GM12878 (cell line): Measurements from ENCODE around the gene PERM1. TPM values are rescaled to one million over a fixed set of nuclear protein-coding genes. Genes with fewer than 3 reads are reported as not detected.

ENCODE experiments used
- ATF7 ChIP-seq: fragments of 450-650 bp; IDR thresholded peaks from 2 replicates; pipeline ENCODE4 v1.6.1; 2016; ENCODE audit warnings: low read depth, mild to moderate bottlenecking
- BMI1 ChIP-seq: fragments of 450-650 bp; IDR thresholded peaks from 2 replicates; pipeline ENCODE4 v1.6.1; 2016; ENCODE audit warnings: mild to moderate bottlenecking, moderate library complexity, borderline replicate concordance
- PAX8 ChIP-seq: fragments of 450-650 bp; IDR thresholded peaks from 2 replicates; pipeline ENCODE4 v1.6.1; 2017; ENCODE audit warnings: mild to moderate bottlenecking, moderate library complexity
- PRDM15 ChIP-seq: fragments of 450-650 bp; formaldehyde crosslinking; IDR thresholded peaks from 2 replicates; pipeline ENCODE4 v1.4.0; 2020; ENCODE audit warnings: mild to moderate bottlenecking, moderate library complexity
- polyA plus RNA-seq, 11 experiments: library from polyadenylated mRNA; depleted of rRNA in 4 of 11; unstranded in 6 of 11; stranded (reverse) in 5 of 11; fragments of >200 nt; fragmentation: Nextera tagmentation in 4 of 11; fragmentation: Illumina TruSeq in 1 of 11; extraction: Ambion mirVana in 4 of 11; extraction: Trizol in 1 of 11; gene quantifications; 1 replicate in 1 of 11; 2 replicates in 10 of 11; pipeline versions ENCODE4 v1.2.1 to v1.2.3, GENCODE V29; 2011 to 2016; ENCODE audit warnings: inconsistent platforms in 2 of 11, missing spikeins in 2 of 11, low read depth in 1 of 11
- total RNA-seq, 4 experiments: library from RNA; depleted of rRNA in 3 of 4; stranded (reverse); fragments of >200 nt in 3 of 4; fragmentation: Illumina TruSeq in 1 of 4; extraction: Trizol in 1 of 4; gene quantifications; 2 replicates each; pipeline versions ENCODE4 v1.2.1 to v1.2.3, GENCODE V29; 2013 to 2021
- TF ChIP-seq, protein P1 (sequence below): IDR thresholded peaks from 2 replicates; pipeline ENCODE4 v1.6.1; 2012; ENCODE audit warnings: mild to moderate bottlenecking, low read depth, low read length

The PERM1 gene
- total and polyA plus RNA-seq, 10 of the 15 experiments (the other 5 are each of a cell fraction or from before 2014, with no cell fraction given): not detected

GRCh38 chr1:972726-973458, 9.0 kb downstream of the PERM1 start (continued):
- TF ChIP-seq PRDM15: no peak
- TF ChIP-seq ATF7: no peak
- TF ChIP-seq BMI1: no peak
- no peak for TF ChIP-seq PAX8
- TF ChIP-seq, protein P1, sequence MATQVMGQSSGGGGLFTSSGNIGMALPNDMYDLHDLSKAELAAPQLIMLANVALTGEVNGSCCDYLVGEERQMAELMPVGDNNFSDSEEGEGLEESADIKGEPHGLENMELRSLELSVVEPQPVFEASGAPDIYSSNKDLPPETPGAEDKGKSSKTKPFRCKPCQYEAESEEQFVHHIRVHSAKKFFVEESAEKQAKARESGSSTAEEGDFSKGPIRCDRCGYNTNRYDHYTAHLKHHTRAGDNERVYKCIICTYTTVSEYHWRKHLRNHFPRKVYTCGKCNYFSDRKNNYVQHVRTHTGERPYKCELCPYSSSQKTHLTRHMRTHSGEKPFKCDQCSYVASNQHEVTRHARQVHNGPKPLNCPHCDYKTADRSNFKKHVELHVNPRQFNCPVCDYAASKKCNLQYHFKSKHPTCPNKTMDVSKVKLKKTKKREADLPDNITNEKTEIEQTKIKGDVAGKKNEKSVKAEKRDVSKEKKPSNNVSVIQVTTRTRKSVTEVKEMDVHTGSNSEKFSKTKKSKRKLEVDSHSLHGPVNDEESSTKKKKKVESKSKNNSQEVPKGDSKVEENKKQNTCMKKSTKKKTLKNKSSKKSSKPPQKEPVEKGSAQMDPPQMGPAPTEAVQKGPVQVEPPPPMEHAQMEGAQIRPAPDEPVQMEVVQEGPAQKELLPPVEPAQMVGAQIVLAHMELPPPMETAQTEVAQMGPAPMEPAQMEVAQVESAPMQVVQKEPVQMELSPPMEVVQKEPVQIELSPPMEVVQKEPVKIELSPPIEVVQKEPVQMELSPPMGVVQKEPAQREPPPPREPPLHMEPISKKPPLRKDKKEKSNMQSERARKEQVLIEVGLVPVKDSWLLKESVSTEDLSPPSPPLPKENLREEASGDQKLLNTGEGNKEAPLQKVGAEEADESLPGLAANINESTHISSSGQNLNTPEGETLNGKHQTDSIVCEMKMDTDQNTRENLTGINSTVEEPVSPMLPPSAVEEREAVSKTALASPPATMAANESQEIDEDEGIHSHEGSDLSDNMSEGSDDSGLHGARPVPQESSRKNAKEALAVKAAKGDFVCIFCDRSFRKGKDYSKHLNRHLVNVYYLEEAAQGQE: no peak
- TF ChIP-seq, all 136 proteins: peak for 0
